GM11168 (cell line): ENCODE measurements around the gene NPC1L1.

Experiments used
- in situ Hi-C: fragments of 300-500 bp; cut with MboI; formaldehyde crosslinking; loops from one replicate; pipeline ENCODE4 v1.12.0; 2022; ENCODE audit warnings: low sequenced_read_pairs; ENCODE audit not compliant: unreplicated experiment

Gene NPC1L1

DNA sequence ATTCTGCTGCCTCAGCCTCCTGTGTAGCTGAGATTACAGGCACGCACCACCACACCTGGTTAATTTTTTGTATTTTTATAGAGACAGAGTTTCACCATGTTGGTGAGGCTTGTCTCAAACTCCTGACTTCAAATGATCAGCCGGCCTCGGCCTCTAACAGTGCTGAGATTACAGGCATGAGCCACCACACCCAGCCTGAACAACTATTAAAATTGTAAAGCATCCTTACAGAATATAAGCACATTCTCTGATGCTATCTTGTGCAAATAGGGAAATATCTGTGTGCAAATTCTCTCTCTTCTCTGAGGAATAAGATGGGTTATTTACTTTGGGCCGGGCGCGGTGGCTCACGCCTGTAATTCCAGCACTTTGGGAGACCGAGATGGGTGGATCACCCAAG is 63.2 kb downstream of the NPC1L1 start:
- in situ Hi-C loops = loop anchor here (10.0 kb wide), 1 partner anchor 233 kb away; no protein-coding TSS in a partner anchor

DNA sequence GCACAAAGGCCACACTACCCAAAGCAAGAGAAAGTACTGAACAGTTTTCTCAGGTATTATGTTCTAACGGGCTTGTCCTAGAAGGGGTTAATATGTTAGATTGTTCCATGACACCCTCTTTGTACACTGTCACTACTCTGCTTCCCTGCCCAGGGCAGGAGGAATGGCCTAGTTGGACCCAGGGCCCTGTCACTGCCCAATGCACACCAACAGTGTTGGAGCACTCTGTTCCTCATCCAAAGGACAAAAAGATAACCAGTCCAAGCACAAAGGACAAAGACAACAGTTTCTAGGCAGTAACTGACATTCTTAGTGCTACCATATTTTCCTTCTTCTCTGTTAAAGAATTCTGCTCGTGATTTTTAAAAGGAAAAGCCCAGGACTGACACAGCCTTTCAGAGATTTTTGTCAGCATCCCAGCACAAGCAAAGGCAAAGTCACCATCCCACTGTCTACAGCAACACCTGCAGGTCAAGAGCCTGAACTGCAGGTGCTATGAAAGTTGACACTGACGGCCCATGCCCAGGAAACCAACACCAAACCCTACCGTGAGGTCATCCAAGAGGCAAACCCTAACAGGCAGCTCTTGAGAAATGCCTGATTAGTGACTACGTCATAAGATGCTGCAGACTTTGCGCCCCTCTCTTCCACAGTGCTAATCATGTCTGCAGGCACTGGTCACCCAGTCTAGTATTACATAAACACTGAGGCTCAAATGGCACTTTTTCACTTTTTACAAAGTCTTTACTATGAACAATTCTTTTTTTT is 63.9 kb downstream of the NPC1L1 start:
- in situ Hi-C loops = loop anchor here (10.0 kb wide), 1 partner anchor 232 kb away; no protein-coding TSS in a partner anchor

DNA sequence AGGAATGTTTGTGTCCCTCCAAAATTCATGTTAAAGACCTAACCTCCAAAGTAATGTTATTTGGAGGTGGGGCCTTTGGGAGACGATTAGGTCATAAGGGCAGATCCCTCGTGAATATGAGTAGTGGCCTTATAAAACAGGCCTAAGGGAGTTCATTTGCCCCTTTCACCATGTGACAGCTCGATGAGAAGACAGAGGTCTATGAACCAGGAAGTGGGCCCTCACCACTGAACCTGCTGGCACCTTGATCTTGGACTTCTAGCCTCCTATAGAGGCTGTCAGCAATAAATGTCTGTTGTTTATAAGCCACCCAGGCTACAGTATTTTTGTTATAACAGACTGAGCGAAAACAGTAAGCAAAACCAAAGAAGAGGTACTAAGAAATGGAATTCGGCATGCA is 64.8 kb downstream of the NPC1L1 start:
- in situ Hi-C loops = loop anchor here (10.0 kb wide), 1 partner anchor 232 kb away; no protein-coding TSS in a partner anchor

DNA sequence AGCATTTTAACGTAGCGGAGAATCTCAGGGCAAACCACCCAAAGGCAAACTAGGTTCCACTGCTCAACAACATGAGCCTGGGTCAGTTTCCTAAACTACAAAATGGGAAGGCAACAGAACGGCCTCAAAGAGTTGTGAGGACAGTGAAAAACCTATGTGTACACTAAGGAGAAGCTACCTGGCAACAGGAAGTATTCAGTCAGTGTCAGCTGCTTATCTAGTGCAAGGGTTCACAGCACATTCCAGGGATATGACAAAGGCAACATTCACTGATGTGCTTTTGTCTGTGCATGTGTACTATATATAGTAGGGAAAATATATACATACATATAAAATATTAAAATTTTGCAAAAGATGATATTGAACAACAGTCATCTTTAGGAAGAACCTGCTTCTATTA is 67.8 kb downstream of the NPC1L1 start:
- in situ Hi-C loops = loop anchor here (10.0 kb wide), 1 partner anchor 228 kb away; no protein-coding TSS in a partner anchor

DNA sequence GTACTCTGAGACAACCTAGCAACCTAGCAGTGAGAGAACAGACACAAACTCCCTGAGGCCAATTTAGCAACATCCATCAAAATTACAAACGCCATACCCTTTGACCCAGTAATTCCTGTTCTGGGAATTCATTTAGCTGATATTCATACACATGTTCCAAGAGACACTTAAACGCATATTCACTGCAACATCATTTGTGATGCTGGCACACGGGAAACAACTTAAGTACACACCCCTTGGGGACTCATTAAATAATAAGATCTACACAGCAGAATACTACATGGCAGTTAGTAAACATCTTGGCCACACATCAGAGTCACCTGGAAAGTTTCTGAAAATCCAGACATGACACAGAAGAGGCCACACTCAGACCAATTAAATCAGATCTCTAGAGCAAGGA is 68.3 kb downstream of the NPC1L1 start:
- in situ Hi-C loops = loop anchor here (10.0 kb wide), 1 partner anchor 228 kb away; no protein-coding TSS in a partner anchor

DNA sequence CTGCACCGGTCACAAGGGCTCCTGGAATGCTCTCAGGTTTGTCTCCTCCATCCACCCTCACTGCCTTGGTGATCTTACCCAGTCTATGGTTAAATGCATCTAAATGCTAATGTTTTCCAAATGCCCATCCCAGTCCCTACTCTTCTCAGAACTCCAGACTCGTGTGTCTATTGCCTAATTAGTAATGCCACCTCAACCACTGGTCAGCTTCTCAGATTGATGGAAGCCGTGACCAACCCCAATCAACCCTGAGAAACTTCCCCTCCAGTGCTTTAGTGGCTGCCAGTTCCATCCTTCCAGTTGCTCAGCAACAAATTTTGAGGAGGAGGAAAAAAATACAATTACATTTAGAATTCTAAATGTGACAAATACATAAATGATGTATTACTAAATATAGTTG is 69.3 kb downstream of the NPC1L1 start:
- in situ Hi-C loops = loop anchor here (10.0 kb wide), 1 partner anchor 227 kb away; no protein-coding TSS in a partner anchor

DNA sequence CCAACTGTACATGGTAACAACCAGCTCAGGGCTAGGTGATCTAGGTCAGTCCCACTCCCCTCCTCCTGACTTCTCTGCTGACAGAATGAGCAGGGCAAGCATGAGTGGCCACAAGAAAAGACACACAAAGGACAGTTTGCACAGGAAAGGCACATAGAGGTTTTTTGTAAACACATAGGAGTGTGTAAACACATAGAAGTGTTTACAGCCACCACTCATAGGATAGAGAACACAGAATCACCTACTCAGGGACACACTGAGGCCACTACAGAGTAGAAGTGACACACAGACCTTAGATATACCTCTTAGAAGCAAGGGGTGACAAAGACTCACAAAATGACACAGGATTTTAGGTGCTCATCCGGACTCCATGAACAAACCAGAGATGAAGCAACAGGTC is 69.7 kb downstream of the NPC1L1 start:
- in situ Hi-C loops = loop anchor here (10.0 kb wide), 1 partner anchor 227 kb away; no protein-coding TSS in a partner anchor

DNA sequence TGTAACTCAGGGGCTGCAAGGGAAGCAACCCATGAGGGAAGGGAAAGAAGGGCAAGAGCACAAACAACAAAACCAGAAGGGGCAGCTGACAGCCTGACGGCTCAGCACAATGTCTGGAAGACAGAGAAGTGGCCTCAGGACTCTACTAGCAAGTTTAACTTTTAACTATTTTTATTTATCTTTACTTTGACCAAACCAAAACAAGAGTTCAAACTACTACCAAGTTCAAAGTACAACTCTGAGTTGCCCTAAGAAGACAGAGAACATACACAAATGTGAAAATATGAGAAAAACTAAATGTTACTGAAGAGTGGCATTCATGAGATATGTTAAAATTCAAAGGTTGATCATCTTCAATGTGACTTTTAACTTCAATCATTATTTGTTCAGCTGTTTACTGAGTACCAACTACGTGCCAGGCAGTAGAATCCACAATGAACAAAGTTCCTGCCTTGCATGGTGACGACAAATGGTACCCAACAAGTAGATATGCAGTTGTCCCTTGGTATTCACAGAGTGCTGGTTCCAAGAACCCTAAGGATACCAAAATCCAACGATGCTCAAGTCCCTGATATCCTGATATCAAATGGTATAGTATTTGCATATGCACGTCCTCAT is 70.4 kb downstream of the NPC1L1 start:
- in situ Hi-C loops = loop anchor here (10.0 kb wide), 1 partner anchor 226 kb away; no protein-coding TSS in a partner anchor

DNA sequence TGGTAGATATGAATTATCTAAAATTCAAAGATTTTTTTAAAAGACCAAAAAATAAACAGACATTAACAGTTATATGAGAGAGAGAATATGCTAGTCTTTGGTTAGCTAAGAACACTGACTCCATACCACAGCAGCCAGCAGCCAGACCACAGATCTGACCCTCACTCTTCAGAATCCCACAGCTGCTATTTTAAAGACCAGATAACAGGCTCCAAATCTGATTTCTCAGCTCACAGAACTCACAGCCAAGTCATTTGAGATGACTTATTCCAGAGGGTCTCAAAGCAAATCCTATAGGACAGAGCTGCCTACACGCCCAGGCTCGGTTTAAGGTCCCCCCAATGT is 71.0 kb downstream of the NPC1L1 start:
- in situ Hi-C loops = loop anchor here (10.0 kb wide), 1 partner anchor 225 kb away; no protein-coding TSS in a partner anchor

DNA sequence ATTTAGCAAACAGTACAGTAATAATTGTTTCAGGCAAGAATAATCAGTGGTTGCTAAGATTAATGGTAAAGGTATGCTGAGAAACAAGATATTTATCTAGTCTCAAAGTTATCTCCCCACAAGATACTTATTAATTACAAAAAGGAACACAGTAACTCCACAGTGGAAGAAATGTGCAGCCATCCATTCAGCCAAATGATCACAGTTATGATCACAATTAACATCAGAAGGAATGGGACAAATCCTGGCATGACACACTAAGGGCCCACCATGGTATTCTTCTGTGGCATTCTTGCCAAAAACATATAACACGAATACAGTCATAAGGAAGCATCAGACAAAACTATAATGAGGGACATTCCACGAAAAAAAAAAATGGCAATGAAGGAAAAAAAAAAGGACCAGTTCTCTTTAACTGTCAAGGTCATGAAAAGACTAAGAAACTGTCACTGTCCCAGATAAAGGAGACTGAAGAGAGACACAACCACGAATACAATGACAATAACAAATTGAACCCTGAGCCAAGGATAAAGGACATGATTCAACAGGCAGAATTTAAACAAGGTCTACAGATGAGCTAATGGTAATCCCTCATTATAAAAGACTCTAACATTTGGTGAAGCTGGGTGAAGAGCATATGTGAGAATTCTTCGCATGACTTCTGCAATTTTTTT is 71.5 kb downstream of the NPC1L1 start:
- in situ Hi-C loops = loop anchor here (10.0 kb wide), 1 partner anchor 225 kb away; no protein-coding TSS in a partner anchor

DNA sequence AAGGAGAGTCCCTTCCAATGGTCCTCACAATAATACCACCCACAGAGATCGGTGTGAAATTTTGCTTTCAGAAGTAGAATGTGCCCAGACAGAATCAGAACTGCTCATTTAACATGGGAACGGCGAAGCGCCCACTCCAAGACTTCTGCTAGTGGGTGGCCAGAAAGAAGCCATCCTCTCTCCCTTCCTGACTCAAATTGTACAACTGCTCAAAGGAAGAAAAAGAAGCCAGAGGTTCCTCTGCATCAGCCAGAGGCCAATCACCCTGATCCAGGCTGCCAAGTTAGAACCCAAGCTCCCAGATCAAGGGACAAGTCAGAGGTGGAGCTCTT is 73.9 kb downstream of the NPC1L1 start:
- in situ Hi-C loops = no loop called here

DNA sequence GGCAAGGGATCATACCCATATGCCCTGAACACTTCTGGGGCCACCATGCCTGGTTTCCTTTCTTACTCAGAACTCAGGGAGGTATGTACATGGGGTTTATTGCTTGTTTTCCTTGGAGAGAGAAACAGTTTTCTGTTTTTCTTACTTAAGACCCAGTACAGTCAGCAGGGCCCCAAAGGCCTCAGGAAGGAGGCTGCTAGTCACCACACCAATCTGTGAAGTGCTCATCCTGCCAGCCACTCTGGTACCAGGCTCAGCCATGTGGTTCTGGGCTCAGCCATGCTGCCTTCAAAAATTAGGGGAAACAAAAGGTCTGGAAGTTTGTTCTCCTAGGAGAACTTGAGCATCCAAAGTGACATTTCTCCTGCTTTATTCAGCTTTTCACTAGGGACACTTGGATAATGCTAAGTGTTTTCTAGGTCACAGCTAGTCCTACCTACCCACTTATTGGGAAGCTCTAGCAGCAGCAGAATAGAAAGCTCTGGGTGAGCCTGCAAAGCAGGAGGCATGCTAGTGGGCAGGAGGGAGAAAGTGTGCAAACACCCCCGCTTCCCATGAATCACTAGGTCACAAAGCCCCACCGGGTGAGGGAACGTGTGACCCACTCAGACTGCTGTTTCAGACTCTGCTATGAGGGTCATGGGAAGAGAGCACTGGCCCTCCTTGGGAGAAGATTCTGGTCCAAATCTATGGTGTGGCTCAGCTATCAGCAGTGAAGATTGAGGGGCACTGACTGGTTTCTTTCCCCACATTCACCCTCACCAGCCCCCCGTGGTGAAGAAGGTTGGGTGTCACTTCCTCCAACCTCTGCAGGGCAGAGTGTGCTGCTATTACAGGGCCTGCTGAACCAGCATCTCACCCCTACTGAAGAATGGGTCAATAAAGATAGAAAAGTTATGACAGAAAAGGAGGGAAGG is 74.6 kb downstream of the NPC1L1 start:
- in situ Hi-C loops = no loop called here

DNA sequence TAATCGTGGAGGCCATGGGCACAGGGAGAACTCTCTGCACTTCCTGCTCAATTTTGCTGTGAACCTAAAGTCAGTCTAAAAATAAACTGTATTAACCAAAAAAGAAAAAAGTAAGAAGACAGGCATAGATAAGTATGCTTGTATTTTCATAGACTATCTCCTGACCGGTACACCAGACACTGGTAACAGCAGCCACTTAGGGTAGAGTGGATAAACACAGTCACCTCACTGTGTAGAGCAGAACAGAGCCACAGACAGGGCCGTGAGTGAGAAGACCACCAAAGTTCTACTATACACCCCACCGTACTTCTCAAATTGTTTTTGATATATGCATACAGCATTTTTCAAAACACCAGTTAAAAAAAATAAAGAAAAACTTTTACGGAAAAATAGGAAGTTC is 75.6 kb downstream of the NPC1L1 start:
- in situ Hi-C loops = no loop called here

DNA sequence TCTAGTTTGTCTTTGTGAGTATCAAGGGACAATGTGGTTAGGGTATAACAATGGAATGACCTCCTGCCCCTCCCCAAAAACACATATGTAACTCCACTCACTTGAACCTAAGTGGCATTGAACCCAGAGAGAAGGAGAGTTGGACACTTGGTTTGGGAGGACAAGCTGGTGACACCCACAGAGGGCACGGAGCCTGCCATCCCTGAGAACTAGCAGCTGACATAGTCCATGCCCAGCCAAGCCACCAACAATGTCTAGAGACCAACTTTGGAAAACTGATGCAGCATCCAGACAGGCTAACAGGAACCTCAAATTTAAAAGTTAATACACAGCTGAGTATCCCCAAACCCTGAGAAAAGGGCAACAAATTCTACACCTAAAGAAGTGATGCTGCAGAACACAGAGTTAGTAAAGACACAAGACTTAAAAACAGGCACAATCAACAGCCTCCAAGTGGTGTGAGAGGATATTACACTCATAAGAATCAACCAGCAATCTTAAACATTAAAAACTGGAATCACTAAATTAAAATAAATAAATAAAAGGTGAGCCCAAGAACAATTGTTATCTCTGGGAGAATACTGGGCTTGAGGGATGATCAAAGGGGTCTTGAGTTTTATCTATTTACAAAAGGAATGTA is 77.8 kb downstream of the NPC1L1 start:
- in situ Hi-C loops = no loop called here
